HT-29 (cell line): ENCODE measurements around the gene ARL4A. TPM values are rescaled to one million over a fixed set of nuclear protein-coding genes. Genes with fewer than 3 reads are reported as not detected.
"Not testable (repeated sequence)": the region's sequence is repeated elsewhere in the genome, so short reads cannot be mapped to it uniquely, and the experiment has no call there.

Source experiments
- DNase-seq: peaks from one replicate; pipeline ENCODE4 v3.0.0-alpha.2; 2015; ENCODE audit warnings: low spot score
- total RNA-seq: library from RNA; depleted of rRNA; stranded (reverse); fragments of >200 nt; shearing (Covaris generic); gene quantifications from 2 replicates; pipeline ENCODE4 v1.2.3, GENCODE V29; 2014; rRNA removed

Gene ARL4A, protein sequence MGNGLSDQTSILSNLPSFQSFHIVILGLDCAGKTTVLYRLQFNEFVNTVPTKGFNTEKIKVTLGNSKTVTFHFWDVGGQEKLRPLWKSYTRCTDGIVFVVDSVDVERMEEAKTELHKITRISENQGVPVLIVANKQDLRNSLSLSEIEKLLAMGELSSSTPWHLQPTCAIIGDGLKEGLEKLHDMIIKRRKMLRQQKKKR
- 24.2 and 26.8 TPM in 2 replicates for total RNA-seq

DNA sequence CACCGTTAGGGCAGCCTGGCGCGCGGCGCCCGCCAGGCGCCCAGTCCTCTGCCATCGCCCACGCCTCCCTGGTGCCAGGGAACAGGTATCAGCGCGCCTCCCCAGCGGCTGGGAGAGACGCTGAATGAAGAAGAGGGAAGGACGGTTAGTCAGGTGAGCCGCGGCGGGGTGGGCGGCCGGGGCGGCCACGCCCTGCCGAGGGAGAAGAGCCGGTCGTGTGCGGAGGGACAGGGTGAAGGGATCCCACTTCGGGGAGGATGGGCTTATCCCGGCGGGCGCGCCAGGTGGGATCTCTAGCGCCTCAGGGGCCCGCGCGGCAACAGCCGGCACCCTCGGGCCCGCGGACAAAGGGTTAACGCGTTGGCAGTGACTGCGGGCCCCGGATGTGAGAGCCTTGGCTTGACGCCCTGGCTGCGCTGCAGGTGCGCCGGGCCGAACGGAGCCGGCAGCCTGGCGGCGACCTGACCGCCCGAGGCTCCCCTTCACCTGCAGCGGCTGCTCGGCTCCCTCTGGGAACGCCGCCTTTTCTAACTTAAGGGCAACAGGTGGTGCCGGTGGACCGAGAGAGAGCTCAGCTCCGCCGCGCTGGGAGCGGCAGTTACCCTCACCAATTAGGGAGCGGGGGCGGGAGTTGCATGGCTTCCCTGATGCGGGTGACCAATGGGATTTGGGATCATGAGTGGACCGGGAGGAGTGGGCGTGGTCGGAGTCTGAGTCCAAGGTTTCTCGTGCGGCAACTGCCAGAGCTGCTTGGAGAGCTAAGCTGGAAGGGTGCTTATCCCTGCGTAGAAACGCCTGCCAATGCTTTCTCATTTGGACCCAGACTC lies at the start of gene ARL4A:
TSS of gene ARL4A (plus strand) at position 743 of the 827 bp plus-strand sequence. CDS start 622 bp downstream, outside the sequence.
- DNase-seq = peak; percentile 100

DNA sequence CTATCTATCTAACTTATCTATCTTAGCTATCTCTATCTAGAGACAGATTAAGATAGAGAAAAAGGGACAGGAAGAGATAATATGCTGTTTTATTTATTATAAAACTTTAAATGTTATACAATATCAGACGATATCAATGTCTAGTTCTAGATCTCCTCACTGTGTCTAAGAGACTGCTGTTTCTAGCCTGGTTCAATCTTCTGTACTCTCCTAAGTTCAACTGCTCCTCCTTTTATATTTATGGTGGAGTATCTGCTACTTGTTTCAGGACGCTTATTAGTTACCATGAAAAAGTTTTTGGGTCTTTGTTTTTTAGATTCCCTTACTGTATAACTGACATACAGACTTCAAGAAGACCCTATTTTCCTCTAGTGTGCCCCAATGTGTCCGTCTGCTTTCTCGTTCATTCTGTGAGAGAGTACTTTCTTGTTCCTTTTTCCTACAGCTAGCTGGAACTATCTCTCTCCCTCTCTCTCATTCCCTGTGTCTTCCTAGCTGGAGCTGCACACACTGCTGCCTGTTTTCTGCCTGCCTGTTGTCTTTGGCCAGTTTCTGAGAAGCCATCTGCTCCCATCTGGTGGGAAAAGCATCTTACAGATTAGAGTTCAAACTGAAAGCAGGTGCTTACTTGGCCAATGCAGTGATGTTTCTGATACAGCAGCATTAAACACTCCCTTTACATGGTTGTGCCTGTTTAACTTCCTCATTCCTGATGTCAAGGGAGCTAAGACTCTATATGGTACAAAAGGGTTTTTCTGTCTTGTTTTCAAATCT lies 49.4 kb upstream of the ARL4A start:
- no peak for DNase-seq

DNA sequence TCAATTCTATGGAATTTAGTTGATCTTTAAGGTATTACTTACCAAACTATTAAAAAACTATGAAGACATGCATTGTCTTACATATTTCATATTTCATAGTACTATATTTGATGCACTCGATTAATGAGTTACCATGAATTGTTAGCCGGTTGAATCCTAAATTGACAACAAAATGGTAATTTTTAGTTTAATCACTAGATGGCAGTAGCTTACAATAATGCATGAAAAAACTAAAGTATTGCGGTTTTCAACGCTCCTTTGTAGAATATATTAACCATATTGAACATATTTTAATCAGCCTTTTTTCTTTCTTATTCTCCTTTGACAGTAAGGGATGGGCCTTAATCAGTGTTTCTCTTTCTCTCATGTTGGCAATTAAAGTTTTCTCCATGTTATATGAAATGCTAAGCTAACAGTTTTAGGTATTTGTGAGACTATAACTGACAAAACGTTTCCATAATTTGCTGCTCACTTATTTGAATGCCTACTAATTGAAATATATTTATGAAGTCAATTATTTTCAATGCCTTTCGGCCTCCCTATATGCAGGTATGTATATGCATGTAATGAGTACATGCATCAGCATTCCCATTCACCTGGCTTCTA lies 48.5 kb upstream of the ARL4A start:
- peak; percentile 72 for DNase-seq

DNA sequence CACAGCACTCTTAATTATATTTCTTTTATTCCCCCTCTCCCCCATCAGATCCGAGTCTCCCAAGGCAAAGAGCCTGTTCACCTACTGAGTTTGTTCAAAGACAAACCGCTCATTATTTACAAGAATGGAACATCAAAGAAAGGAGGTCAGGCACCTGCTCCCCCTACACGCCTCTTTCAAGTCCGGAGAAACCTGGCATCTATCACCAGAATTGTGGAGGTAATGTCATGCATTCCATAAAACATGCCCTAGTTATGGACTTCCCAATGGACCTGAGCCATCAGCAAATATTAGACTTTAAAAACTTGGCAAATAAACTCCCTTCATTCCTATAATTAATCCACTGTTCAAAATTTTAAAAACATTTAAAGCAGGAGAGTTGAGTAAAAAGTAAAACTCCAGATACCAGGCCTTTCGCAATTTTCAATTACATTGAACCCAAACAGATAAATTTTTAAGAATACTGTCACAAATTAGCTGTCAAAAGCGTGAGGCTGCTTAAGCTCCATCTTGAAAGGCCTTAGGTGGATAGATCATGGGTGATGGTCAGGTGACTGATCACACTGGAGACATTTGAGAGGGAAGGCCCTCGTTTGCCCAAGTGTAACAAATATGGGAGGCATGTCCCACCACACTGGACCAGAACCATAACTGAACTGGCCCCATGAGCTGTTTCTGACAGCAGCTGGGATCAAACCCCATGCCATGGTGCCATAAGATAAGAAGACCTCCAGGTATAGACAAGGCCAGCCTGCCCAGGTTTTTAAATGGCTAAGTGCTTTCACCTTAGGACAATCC lies 46.9 kb upstream of the ARL4A start:
- no peak for DNase-seq

DNA sequence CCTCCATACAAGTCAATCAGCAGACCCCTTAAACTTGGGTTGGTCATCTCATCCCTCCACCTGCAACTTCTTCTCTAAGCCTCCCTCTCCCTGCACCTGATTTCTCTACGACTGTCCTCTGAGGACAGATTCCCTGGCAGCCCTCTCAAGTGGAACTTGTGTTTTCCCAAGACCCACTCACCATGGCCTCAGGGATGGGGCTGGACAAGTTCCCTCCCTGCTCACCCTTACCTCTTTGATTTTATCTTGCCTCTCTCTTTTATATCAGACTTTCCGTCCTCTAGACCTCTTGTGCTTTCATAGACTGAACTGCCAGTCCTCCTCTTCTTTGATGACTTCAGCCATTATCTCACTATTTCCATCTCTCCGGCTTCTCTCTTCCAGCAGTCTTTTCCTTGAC lies 46.2 kb upstream of the ARL4A start:
- DNase-seq = no peak

DNA sequence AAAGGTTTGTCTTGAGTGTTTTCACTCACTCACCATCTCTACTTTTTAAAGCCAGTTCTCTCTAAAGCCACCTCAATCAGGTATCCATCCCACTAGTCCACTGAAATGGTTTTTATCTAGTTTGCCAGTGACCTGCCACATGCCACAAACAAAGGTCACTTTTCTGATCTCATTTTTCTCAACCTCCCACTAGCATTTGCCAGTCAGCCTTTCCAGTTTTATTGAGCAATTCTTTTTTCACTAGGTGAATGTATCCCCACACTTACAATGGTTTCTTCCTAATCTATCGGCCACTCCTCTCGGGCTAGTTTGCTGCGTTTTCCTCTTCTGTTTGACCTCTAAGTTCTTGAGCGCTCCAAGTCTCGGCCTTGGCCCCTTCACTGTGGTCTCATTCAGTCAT lies 44.9 kb upstream of the ARL4A start:
- no peak for DNase-seq

DNA sequence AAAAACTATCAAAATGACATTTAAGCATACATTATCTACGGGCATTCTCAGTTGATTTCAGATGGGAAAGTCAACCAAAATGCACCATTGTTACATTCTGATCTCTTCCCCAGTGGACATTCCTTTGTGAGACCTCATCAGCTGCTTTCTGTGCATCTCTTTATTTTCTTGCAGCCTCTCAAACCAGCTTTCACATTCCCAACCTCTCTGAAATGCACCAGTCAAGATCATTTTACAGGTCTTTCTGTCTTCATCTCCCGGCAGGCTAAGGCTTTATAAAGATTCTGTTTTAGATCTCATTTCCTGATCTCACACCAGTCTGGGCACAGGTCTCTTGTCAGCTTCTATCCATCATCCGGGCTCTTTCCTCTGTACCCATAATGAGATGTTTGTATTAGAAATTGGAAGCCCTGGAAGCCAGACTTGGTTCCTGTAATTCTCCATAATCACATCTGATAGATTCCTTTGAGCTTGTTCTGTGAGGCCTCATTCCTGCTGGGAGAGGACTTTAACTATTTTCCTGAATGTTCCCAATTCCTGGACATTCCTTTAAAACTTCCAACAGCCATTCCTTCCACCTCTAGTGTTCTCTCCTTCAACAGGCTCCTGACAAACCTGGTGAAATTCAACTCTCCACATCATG lies 44.3 kb upstream of the ARL4A start:
- no peak for DNase-seq

DNA sequence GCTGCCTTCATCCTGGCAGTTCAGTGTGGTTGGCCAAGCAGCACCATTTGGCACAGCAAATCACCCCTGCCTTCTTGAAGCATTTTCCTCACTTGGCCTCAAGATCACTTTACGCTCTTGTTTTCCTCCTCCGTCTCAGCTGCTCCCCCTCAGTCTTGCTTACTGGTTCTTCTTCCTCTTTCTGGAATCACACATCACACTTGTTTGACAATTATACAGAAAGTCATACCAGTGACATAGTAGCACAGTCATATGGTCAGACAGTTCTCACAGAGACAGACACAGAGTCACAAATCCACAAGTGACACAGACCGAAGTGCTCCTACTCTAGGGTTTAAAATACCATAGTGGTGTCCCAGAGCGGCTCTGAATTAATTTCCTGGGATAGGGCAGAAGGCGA lies 43.8 kb upstream of the ARL4A start:
- no peak for DNase-seq

DNA sequence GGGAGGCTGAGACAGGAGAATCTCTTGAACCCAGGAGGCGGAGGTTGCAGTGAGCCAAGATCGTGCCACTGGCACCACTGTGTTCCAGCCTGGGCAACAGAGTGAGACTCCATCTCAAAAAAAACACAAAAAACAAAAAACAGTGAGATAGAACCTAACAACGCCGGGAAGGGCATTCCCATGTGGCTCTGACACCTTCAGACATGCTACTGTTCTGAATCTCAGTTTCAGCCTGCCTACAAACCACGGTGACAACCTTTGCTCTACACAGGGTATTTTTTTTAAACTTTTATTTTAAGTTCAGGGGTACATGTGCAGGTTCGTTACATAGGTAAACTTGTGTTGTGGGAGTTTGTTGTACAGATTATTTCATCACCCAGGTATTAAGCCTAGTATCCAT lies 42.2 kb upstream of the ARL4A start:
- not testable (repeated sequence) for DNase-seq

DNA sequence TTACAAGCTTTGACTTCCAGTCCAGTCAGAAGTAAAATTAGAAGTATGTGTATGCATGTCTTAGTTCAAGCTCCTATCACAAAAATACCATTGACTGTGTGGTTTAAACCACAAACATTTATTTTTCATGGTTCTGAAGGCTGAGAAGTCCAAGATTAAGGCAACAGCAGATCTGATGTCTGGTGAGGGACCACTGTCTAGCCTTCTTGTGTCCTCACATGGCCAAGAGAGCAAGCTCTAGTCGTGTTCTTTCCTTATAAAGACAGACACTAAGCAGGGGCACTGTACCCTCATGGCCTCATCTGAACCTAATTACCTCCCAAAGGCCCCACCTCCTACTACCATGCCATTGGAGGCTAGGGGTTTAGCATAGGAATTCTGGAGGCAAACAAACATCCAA lies 41.3 kb upstream of the ARL4A start:
- DNase-seq = no peak

DNA sequence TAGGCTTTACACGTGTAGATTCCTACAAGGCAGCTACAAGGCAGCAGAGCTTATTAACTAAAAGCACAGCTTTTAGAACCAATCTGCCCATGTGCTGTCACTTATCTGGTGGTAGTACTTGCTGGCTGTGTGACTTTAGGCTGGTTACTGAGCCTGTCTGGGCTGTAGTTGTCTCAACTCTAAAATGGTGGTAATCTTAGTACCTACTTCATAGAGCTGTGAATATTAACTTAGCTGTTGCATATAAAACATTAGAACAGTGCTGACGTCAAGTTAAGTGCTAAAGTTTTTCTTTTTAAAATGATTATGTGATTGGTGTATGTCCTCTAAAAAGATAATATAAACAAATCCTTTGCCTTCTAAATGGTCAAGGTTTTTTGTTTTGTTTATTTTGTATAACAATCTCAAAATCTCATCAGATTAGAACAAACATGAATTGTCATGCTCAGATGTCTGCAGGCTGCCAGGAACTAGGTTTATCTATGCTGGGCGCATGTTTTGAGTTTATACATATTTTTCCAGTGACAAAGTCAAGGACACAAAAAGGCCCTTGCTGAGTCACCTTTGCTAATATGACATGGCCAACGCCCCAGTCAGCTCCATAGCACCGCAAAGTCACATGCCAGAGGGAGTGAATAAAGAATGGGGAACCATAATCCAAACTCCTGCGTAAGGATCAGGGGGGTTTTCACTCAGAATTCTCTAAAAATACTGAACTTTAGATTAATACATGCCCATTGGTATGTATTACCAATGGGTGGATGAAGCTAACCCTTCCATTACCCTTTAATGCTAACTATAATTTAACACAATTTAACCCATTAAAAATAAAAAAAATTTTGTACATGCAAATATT lies 39.8 kb upstream of the ARL4A start:
- peak; percentile 25 for DNase-seq

DNA sequence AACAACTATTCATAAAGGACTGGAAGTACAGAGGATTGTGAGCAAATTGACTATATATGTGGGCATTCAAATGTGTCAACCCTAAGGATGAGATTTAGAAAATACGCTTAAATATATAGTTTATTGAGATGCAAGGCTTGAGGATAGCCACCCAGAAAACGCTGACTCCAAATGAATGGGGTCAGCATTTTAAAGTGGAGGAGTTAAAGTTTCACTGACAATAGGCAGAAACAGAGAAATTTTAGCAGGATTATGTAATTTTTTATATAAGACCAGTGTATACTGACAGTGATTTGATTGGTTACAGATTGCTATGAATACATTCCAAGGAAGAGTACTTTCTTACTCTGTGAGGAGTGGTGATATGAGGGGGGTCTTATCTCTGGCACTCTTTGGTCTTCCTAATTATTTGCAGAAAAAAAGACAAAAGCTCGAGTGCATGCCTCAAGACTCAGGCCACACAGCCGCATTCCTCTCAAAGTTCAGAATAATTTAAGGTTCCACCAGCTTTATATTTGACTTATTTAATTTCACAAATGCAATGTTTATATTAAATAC lies 38.6 kb upstream of the ARL4A start:
- DNase-seq = no peak

DNA sequence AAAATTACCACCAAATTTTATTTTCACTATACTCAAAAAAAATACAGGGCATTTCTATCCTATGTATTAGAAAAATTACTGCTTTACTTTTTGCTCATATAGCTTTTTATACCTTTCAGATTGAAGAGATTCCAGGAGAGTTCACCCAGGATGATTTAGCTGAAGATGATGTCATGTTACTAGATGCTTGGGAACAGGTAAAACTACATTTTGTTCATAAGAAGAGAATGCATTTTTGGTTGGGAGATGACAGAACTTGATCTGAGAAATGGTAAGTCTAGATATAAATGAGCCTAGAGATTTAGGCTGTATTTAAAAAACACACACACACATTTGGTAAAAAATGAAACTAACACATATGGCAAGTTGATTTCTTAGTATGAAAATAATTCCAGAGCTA lies 38.1 kb upstream of the ARL4A start:
- DNase-seq = no peak

DNA sequence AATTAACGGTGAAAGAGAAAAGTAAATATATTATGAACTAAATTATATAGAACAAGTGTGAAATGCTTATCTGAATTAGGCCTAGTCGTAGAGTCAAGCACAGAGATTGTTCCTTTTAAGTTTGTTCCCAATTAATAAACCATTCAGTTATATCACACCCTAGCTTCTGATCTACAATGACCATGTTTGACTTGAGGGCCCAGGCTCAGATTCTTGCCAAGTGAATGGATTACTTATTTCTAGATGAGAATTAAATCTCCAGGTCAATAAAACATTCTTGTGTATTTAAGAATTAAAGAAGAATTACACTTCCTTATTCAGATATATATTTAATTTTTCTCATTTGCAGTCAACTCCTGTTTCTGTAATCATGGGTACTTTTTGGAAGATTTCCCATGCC lies 37.4 kb upstream of the ARL4A start:
- DNase-seq = peak; percentile 51

DNA sequence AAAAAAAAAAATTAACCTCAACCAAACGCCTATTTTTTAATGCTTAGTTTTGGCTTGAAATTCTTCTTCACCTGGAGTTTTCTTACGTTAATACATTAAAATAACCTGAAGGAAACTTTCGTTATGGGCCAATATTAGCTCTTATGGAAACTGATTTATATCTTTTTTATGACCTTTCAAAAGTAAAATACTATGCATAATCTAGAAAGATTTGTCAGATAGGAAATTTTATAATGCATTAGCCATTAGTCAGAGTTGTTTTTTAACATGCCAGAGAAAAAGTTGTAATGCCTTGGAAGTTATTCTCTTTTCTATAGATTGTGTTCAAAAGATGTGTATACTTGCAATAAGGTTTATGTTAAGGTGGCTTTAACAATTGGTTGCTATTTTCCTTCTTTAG lies 34.3 kb upstream of the ARL4A start:
- DNase-seq = no peak

DNA sequence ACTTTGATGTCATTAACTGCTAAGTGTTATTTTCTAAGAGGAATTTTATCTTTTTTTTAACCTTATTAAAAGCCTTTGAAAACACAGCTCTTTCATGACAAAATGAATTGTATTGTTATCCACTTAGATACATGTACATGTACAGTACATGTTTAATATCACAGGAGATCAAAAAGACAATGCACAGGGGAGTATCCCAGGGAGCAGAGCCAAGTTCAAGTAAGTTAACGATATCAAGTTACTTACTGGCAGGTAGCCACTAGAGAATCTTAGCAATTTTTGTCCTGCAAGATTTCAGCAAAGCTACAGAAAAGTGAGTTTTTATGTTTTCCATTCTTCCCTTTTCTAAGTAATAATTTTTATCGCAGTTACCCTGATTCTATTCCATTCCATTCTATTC lies 33.9 kb upstream of the ARL4A start:
- no peak for DNase-seq

DNA sequence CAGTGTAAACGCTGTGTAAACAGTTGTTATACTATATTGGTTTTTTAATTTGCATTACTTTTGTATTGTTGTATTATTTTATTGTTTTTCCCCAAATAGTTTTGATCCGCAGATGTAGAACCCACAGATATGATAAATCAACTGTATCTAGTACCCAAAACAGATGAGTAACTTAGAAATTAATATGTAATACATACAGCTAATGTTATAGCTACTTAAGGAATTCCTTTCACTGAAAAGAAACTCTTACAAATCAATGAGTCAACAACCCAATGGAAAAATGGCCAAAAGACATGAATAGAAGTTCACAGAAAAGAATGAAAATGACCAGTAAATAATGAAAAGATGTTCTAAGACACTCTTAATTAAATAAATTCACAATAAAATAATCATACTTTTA lies 32.3 kb upstream of the ARL4A start:
- no peak for DNase-seq

DNA sequence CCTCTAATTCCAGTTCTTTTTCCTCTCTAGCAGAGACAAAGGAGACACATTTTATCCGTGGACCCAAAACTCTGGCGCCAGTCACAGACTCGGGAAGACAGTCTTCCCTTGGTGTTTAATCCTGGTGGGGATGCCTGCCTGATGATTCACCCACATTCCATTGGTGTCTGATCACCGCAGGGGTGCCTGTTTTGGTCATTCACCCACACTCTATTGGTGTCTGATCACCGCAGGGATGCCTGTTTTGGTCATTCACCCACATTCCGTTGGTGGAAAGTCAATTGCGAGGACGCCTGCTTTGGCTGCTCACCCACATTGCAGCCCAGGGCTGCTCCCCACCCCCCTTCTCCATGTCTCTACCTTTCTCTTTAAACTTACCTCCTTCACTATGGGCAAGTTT lies 27.0 kb upstream of the ARL4A start:
- not testable (repeated sequence) for DNase-seq

DNA sequence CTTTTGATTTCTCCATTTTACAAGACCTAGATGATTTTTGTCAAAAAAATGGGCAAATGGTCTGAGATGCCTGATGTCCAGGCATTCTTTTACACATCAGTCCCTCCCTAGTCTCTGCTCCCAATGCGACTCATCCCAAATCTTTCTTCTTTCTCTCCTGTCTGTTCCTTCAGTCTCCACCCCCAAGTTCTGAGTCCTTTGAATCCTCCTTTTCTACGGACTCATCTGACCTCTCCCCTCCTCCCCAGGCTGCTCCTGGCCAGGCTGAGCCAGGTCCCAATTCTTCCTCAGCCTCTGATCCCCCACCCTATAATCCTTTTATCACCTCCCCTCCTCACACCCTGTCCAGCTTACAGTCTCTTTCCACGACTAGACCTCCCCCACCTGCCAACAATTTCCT lies 26.4 kb upstream of the ARL4A start:
- not testable (repeated sequence) for DNase-seq
